HepG2 (cell line): ENCODE measurements around the gene ASB16. TPM values are rescaled to one million over a fixed set of nuclear protein-coding genes. Genes with fewer than 3 reads are reported as not detected.

Experiments
- ERF ChIP-seq: IDR thresholded peaks from 2 replicates; pipeline ENCODE4 v1.6.1; 2018; ENCODE audit warnings: missing biosample characterization, missing genetic modification reagents
- FOXC1 ChIP-seq: sonication (generic); formaldehyde crosslinking; IDR thresholded peaks from 2 replicates; pipeline ENCODE4 v1.8.0; 2022; ENCODE audit warnings: mild to moderate bottlenecking, missing genetic modification reagents, borderline replicate concordance
- GABPB1 ChIP-seq: IDR thresholded peaks from 2 replicates; pipeline ENCODE4 v1.6.1; 2016; ENCODE audit warnings: mild to moderate bottlenecking, missing genetic modification reagents, moderate library complexity, missing compliant biosample characterization
- HHEX ChIP-seq: IDR thresholded peaks from 2 replicates; pipeline ENCODE4 v1.6.1; 2016; ENCODE audit warnings: control low read depth
- RBFOX2 ChIP-seq: fragments of 200-400 bp; formaldehyde crosslinking; IDR thresholded peaks from 2 replicates; pipeline ENCODE4 v1.6.1; 2017; ENCODE audit warnings: low read depth, mild to moderate bottlenecking, low read length
- RBM22 ChIP-seq: fragments of 200-400 bp; formaldehyde crosslinking; optimal IDR thresholded peaks from 2 replicates; pipeline ENCODE3; 2017; ENCODE audit warnings: mild to moderate bottlenecking, low read length, moderate library complexity
- TEAD3 ChIP-seq: optimal IDR thresholded peaks from 2 replicates; pipeline ENCODE3; 2016; ENCODE audit warnings: borderline replicate concordance
- ZMYM4 ChIP-seq: sonication (generic); formaldehyde crosslinking; IDR thresholded peaks from 2 replicates; pipeline ENCODE4 v1.8.1; 2023; ENCODE audit warnings: mild to moderate bottlenecking, missing genetic modification reagents
- ZNF264 ChIP-seq: sonication (generic); formaldehyde crosslinking; IDR thresholded peaks from 2 replicates; pipeline ENCODE4 v1.4.0; 2020; ENCODE audit warnings: missing genetic modification reagents
- ZNF460 ChIP-seq: sonication (generic); formaldehyde crosslinking; IDR thresholded peaks from 2 replicates; pipeline ENCODE4 v1.5.1; 2020; ENCODE audit warnings: missing genetic modification reagents, mild to moderate bottlenecking, borderline replicate concordance
- ZNF552 ChIP-seq: sonication (generic); formaldehyde crosslinking; IDR thresholded peaks from 2 replicates; pipeline ENCODE4 v1.9.0; 2022; ENCODE audit warnings: missing genetic modification reagents, mild to moderate bottlenecking, borderline replicate concordance
- ZNF674 ChIP-seq: sonication (generic); formaldehyde crosslinking; IDR thresholded peaks from 2 replicates; pipeline ENCODE4 v1.5.0; 2020; ENCODE audit warnings: low read depth, mild to moderate bottlenecking, missing genetic modification reagents
- ZSCAN31 ChIP-seq: sonication (generic); formaldehyde crosslinking; IDR thresholded peaks from 2 replicates; pipeline ENCODE4 v1.5.0; 2020; ENCODE audit warnings: low read depth, mild to moderate bottlenecking, missing genetic modification reagents
- polyA plus RNA-seq, 8 experiments: library from polyadenylated mRNA; depleted of rRNA in 3 of 8; stranded (reverse) in 7 of 8; unstranded in 1 of 8; fragments of >200 nt; fragmentation: Illumina TruSeq in 4 of 8; extraction: Trizol in 4 of 8; gene quantifications; 2 replicates each; pipeline versions ENCODE4 v1.2.1 to v1.2.3, GENCODE V29; 2011 to 2016; ENCODE audit warnings: low read depth in 4 of 8, missing spikeins in 1 of 8, mixed read lengths in 1 of 8; ENCODE audit not compliant: insufficient read depth in 1 of 8
- total RNA-seq, 5 experiments: library from RNA; depleted of rRNA; stranded (reverse); fragments of >200 nt; fragmentation: Illumina TruSeq; extraction: Trizol; gene quantifications; 2 replicates each; pipeline ENCODE4 v1.2.3, GENCODE V29; 2016; ENCODE audit warnings: low read depth in 1 of 5
- TF ChIP-seq, protein P1 (sequence below): sonication (generic); formaldehyde crosslinking; IDR thresholded peaks from 2 replicates; pipeline ENCODE4 v1.4.0; 2020; ENCODE audit warnings: missing genetic modification reagents, borderline replicate concordance
- TF ChIP-seq, protein P2 (sequence below): sonication (generic); formaldehyde crosslinking; IDR thresholded peaks from 2 replicates; pipeline ENCODE4 v1.8.0; 2022; ENCODE audit warnings: low read depth, missing genetic modification reagents
- TF ChIP-seq, protein P3 (sequence below): sonication (generic); formaldehyde crosslinking; IDR thresholded peaks from 2 replicates; pipeline ENCODE4 v1.5.0; 2020; ENCODE audit warnings: missing genetic modification reagents
- TF ChIP-seq, protein P4 (sequence below): sonication (generic); formaldehyde crosslinking; IDR thresholded peaks from 2 replicates; pipeline ENCODE4 v1.4.0; 2020; ENCODE audit warnings: missing genetic modification reagents
- TF ChIP-seq, protein P5 (sequence below): sonication (generic); formaldehyde crosslinking; IDR thresholded peaks from 2 replicates; pipeline ENCODE4 v1.4.0; 2020; ENCODE audit warnings: mild to moderate bottlenecking, missing genetic modification reagents
- TF ChIP-seq, protein P6 (sequence below): IDR thresholded peaks from 2 replicates; pipeline ENCODE4 v1.6.1; 2012; ENCODE audit warnings: inconsistent platforms

ASB16 gene
- total and polyA plus RNA-seq, 2 of the 13 experiments (the other 11 are each of a cell fraction or from before 2014, with no cell fraction given): 0.07 TPM; not detected in 1

DNA sequence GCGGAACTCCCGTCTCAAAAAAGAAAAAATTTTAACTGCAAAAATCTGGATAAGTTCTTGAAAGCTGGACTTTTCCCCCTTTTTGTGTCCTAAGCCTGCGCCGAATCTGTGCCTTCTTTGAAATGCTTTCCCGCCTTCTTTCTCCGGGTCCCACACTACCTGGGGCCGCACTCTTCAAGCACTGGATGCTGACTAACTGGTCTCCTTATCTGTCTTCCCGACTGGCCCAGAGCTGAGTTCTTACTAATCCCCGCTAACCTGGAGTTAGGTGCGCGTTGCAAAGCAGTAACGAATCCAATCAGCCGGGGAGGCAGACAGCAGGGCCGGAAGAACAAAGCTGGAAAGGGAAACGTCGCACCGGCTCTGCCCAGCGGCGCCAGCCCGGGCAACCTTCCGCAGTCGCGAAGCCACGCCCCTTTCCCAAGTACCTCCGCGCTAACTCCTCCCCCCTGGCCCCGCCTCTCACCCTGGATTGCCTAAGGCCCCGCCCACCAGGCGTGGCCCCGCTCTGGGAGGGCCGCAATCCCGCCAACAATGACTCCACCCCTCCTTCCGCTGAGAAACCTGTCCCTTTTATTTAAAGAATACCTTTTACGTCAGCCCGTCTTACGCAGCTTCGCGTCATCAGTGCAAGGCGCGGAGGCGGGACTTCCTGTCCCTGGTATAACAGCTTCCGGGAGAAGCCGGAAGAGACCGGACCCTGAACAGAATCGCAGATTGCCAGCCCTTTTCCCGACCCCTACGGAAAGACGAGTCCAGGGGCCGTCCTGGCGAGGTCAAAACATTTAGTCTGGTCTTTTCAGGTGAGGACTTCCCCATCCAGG is 16.0 kb downstream of the ASB16 start, which contains the start of gene TMUB2 (continued):
- TF ChIP-seq, protein P1, sequence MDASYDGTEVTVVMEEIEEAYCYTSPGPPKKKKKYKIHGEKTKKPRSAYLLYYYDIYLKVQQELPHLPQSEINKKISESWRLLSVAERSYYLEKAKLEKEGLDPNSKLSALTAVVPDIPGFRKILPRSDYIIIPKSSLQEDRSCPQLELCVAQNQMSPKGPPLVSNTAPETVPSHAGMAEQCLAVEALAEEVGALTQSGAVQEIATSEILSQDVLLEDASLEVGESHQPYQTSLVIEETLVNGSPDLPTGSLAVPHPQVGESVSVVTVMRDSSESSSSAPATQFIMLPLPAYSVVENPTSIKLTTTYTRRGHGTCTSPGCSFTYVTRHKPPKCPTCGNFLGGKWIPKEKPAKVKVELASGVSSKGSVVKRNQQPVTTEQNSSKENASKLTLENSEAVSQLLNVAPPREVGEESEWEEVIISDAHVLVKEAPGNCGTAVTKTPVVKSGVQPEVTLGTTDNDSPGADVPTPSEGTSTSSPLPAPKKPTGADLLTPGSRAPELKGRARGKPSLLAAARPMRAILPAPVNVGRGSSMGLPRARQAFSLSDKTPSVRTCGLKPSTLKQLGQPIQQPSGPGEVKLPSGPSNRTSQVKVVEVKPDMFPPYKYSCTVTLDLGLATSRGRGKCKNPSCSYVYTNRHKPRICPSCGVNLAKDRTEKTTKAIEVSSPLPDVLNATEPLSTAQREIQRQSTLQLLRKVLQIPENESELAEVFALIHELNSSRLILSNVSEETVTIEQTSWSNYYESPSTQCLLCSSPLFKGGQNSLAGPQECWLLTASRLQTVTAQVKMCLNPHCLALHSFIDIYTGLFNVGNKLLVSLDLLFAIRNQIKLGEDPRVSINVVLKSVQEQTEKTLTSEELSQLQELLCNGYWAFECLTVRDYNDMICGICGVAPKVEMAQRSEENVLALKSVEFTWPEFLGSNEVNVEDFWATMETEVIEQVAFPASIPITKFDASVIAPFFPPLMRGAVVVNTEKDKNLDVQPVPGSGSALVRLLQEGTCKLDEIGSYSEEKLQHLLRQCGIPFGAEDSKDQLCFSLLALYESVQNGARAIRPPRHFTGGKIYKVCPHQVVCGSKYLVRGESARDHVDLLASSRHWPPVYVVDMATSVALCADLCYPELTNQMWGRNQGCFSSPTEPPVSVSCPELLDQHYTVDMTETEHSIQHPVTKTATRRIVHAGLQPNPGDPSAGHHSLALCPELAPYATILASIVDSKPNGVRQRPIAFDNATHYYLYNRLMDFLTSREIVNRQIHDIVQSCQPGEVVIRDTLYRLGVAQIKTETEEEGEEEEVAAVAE (CRISPR knock-in tag): no peak; the same call in 1 of the 2 replicates
- TF ChIP-seq TEAD3 (CRISPR knock-in tag) (peak; percentile 75), ZMYM4 (CRISPR knock-in tag) (peak; percentile 77), ZSCAN31 (CRISPR knock-in tag) (peak; percentile 45), ZNF460 (no peak), ZNF264 (CRISPR knock-in tag) (no peak), RBM22 (no peak), HHEX (CRISPR knock-in tag) (0 out of 2 replicates have a peak, but pooled peaks have one; percentile 34), ZNF552 (CRISPR knock-in tag) (no peak), FOXC1 (no peak), RBFOX2 (peak; percentile 78), ERF (peak; percentile 79; the same call in 1 of the 2 replicates), GABPB1 (CRISPR knock-in tag) (peak; percentile 98), ZNF674 (CRISPR knock-in tag) (no peak)
- TF ChIP-seq, protein P2, sequence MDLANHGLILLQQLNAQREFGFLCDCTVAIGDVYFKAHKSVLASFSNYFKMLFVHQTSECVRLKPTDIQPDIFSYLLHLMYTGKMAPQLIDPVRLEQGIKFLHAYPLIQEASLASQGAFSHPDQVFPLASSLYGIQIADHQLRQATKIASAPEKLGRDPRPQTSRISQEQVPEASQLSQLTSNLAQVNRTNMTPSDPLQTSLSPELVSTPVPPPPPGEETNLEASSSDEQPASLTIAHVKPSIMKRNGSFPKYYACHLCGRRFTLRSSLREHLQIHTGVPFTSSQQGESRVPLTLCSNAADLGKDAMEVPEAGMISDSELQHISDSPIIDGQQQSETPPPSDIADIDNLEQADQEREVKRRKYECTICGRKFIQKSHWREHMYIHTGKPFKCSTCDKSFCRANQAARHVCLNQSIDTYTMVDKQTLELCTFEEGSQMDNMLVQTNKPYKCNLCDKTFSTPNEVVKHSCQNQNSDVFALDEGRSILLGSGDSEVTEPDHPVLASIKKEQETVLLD (CRISPR knock-in tag): peak; percentile 87
- TF ChIP-seq, protein P3, sequence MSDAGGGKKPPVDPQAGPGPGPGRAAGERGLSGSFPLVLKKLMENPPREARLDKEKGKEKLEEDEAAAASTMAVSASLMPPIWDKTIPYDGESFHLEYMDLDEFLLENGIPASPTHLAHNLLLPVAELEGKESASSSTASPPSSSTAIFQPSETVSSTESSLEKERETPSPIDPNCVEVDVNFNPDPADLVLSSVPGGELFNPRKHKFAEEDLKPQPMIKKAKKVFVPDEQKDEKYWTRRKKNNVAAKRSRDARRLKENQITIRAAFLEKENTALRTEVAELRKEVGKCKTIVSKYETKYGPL (CRISPR knock-in tag): peak; percentile 46; the same call in 1 of the 2 replicates
- TF ChIP-seq, protein P4, sequence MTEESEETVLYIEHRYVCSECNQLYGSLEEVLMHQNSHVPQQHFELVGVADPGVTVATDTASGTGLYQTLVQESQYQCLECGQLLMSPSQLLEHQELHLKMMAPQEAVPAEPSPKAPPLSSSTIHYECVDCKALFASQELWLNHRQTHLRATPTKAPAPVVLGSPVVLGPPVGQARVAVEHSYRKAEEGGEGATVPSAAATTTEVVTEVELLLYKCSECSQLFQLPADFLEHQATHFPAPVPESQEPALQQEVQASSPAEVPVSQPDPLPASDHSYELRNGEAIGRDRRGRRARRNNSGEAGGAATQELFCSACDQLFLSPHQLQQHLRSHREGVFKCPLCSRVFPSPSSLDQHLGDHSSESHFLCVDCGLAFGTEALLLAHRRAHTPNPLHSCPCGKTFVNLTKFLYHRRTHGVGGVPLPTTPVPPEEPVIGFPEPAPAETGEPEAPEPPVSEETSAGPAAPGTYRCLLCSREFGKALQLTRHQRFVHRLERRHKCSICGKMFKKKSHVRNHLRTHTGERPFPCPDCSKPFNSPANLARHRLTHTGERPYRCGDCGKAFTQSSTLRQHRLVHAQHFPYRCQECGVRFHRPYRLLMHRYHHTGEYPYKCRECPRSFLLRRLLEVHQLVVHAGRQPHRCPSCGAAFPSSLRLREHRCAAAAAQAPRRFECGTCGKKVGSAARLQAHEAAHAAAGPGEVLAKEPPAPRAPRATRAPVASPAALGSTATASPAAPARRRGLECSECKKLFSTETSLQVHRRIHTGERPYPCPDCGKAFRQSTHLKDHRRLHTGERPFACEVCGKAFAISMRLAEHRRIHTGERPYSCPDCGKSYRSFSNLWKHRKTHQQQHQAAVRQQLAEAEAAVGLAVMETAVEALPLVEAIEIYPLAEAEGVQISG (CRISPR knock-in tag): peak; percentile 77; the same call in 1 of the 2 replicates
- TF ChIP-seq, protein P5, sequence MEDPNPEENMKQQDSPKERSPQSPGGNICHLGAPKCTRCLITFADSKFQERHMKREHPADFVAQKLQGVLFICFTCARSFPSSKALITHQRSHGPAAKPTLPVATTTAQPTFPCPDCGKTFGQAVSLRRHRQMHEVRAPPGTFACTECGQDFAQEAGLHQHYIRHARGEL (CRISPR knock-in tag): no peak
- TF ChIP-seq, protein P6, sequence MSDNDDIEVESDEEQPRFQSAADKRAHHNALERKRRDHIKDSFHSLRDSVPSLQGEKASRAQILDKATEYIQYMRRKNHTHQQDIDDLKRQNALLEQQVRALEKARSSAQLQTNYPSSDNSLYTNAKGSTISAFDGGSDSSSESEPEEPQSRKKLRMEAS: peak; percentile 48
